Right lobe of liver (tissue), 4 donors: Measurements from ENCODE around the gene GRIN2A.

ENCODE experiments used
- POLR2A ChIP-seq: fragments of 450-650 bp; IDR thresholded peaks from one replicate; pipeline ENCODE4 v1.6.1; 2017; ENCODE audit warnings: antibody characterized with exemption, mild to moderate bottlenecking
- TF ChIP-seq, protein P1 (sequence below), 4 donors: fragments of 200-600 bp in 3 of 4; fragments of 450-650 bp in 1 of 4; IDR thresholded peaks; one replicate each; pipeline versions ENCODE4 v1.5.1 to v1.8.0; 2016 to 2022; ENCODE audit warnings: antibody characterized with exemption in 4 of 4, mild to moderate bottlenecking in 2 of 4
- donor health status: DM: no; HTN: no; CAD: no.
- donor health status: DM: no; HTN: no; CAD: no.
- donor health status: DM: no; HTN: yes; CAD: no.

DNA sequence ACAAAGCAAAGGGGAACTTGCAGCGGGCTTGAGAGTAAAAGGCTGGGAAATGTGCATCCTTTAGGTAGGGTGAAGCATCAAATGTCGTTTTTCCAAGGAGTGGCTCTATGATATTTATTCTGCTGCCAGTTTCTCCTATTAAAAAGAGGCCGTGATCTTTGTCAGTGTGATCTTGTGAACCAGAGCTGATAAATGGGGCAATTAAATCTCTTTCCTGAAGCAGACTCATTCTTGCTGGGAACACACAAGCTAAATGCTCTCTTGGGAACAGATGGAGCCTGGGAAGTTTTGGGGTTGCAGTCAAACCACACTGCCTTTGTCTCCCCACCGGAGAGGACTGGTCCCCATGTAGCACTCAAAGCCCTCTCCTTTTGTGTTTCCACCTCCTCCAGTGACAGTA, 408.9 kb downstream of the GRIN2A start:
- TF ChIP-seq, protein P1, sequence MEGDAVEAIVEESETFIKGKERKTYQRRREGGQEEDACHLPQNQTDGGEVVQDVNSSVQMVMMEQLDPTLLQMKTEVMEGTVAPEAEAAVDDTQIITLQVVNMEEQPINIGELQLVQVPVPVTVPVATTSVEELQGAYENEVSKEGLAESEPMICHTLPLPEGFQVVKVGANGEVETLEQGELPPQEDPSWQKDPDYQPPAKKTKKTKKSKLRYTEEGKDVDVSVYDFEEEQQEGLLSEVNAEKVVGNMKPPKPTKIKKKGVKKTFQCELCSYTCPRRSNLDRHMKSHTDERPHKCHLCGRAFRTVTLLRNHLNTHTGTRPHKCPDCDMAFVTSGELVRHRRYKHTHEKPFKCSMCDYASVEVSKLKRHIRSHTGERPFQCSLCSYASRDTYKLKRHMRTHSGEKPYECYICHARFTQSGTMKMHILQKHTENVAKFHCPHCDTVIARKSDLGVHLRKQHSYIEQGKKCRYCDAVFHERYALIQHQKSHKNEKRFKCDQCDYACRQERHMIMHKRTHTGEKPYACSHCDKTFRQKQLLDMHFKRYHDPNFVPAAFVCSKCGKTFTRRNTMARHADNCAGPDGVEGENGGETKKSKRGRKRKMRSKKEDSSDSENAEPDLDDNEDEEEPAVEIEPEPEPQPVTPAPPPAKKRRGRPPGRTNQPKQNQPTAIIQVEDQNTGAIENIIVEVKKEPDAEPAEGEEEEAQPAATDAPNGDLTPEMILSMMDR (IDR thresholded peaks at IDR 0.05), result no peak
- no peak for TF ChIP-seq POLR2A
